Fibroblast of skin of right biceps (primary cell): Measurements from ENCODE around the gene DDX31.
"Not testable (repeated sequence)": the region's sequence is repeated elsewhere in the genome, so short reads cannot be mapped to it uniquely, and the experiment has no call there.

Experiments used
- DNase-seq: peaks from one replicate; pipeline ENCODE4 v3.0.0-alpha.2; 2013

The DDX31 gene

DNA sequence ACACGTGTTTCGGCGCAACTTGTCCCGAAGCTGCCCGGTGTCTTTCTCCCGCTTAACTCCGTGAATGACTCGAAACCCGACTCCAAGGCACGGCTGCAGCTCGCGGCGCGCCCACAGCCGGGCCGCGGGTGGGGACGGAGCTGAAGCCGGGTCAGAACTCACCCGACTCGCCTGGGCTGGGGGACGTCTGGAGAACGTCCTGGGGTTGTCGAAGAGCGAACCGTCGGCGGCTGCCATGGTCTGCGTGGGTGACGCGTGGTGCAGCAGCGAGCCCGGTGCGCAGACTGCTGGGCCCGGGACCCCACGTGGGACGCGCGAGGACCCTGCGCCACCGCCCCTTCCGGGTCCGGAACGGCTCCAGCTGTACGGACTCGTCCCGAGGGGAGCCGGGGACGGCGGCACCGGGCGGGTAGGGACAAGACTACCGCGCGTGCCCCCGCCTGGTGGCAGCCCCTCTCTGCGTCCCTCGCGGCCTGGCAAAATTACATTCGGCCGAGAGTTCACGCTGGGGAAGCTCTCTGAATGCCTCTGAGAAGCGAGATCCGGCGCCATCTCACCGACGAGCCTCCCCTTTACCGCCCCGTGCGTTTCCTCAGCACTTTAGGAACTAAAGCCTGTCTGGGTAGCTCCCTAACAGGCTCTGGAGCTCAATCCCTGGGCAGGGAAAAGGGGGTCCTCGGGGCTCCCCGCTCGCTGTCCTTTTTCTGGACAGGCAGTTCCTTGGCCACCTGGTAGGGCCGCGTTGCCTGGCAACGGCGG, at the start of gene DDX31:
TSS of gene DDX31 (minus strand) at position 286 of the 759 bp plus-strand sequence. CDS start at position 237, 49 bp downstream.
- peak; percentile 82 for DNase-seq

DNA sequence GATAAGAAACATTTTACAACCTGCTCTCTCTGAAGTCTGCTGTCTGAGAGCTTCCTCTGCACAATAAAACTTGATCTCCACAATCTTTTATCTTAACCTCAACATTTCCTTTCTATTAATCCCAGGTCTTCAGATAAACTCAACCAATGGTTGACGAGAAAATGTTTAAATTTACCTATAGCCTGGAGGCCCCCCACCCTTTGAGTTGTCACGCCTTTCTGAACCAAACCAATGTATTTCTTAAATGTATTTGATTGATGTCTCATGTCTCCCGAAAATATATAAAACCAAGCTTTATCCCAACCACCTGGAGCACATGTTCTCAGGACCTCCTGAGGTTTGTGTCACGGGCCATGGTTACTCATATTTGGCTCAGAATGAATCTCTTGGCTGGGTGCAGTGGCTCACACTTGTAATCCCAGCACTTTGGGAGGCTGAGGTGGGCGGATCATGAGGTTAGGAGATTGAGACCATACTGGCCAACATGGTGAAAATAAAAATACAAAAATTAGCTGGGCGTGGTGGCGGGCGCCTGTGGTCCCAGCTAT, 48.7 kb upstream of the DDX31 start:
- not testable (repeated sequence) for DNase-seq

DNA sequence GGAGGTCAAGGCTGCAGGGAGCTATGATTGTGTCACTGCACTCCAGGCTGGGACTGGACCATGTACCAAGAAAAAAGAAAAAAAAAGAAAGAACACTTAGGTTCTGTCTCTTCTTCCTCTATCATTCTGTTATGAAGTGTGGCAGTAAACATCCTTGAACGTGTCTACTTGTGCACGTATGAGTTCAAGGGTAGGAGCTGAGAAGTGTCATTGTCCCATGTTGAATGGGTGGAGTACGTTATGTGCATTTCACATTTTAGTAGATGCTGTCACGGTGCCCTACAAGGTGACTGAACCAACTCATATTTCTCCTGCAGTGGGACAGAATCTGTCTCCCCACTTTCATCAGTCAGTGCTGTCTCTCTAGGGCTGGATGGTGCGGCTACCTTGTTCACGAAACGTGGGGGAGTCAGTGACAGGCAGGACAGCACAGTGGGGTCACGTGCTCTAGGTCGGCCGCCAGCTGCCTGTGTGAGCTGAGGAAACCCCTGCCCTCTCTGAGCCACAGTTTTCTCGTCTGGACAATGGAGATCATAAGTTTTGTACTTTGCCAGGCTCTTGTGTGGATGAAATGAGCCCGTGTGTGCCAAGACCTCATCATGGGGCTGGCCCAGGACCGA, 47.7 kb upstream of the DDX31 start:
- DNase-seq: no peak

- DNase-seq: no peak
These were observed 46.2 kb upstream of the DDX31 start for GRCh38 chr9:132716007-132716406.

DNA sequence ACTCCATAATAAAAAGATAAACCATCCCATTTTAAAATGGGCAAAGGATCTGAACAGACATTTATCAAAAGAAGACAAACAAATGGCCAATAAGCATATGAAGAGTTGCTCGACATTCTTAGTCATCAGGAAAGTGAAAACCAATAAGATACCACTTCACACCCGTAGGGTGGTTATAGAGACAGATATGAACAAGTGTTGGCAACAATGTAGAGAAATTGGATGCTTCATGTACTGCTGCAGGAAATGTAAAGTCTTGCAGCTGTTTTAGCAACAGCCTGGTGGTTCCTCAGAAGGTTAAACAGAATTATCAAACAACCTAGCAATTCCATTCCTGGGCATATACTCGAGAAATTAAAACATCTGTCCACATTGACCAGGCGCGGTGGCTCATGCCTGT, 43.0 kb upstream of the DDX31 start:
- DNase-seq: no peak

DNA sequence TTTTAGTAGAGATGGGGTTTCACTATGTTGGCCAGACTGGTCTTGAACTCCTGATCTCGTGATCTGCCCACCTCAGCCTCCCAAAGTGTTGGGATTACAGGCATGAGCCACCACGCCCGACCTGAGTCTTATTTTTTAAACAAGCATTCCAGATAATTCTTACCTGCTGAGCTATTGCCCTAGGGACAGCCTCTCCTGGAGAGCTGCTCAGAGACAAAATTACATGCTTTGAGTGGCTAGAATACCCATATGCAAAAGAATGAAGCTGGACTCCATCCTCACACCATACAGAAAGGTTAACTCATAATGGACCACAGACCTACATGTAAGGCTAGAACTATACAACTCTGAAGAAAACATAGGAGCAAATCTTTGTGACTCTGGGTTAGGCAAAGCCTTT, 42.1 kb upstream of the DDX31 start:
- no peak for DNase-seq

GRCh38 chr9:132711152-132711551, 41.4 kb upstream of the DDX31 start:
- not testable (repeated sequence) for DNase-seq

- no peak for DNase-seq
These were observed 40.5 kb upstream of the DDX31 start for GRCh38 chr9:132710333-132710732.

DNA sequence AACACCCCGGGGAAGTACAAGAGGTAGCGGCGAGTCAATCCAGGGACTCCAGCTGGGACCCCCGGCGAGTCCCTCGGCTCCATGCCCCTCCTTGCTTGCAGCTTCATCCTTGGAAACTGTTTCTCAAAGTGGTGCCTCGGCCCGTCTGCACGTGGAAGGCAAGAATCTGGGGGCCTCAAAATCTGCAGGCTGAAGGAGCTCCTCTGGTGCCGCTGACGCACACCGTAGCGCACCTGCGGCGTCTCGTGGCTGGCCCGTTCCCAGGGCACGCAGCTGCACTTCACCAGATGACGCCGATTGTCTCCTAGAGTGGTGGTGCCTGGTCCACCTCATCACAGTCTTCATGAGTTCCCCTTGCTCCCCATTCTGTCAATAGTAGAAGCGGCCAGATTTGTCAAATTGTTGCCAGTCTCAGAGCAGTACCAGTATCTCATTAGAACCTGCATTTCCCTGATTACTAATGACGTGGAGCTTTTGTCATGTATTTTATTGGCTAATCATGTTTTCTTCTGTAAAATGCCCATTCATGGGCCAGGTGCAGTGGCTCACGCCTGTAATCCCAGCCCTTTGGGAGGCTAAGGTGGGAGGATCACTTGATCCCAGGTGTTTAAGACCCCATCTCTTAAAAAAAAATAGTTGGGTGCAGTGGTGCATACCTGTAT, 39.1 kb upstream of the DDX31 start:
- DNase-seq: no peak

GRCh38 chr9:132708239-132708638, 38.5 kb upstream of the DDX31 start:
- no peak for DNase-seq

- DNase-seq: no peak
These were observed 33.6 kb upstream of the DDX31 start for GRCh38 chr9:132703336-132703735.

DNA sequence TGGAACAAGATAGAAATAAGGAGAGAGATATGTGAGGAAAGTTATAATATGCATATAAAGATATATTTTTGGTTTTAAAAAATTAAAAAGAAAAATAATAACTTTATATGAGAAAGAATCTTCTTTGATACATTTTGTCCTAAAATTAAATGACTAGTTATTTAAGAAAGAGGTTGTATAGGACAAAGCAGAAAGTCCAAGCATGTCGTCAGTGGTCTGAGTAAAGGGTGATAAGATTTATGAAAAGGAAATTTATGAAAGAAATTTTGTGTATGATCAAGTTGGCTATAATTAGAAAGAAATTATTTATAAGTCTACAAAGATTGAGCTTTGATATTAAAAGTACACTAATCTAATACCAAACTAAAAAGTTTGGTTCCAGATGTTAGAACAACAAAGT, 32.5 kb upstream of the DDX31 start:
- DNase-seq: no peak

DNA sequence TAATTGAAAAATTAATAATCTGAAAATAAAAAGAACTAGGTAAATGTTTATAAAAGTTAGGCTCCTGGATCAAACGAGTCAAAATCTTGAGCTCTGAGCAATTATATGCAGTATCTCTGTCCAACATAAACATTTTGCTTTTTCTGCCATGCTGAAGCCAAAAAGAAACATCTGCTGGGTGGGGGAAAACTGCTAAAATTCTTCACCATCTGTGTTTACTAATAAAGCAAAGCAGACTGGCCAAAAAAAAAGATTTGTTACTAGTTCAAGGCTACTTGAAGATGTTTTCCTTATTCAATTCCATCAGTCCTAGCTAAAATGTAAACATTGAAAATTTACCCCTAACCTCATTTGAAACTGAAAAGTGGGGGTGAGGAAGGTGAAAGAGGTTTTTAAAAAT, 30.2 kb upstream of the DDX31 start:
- no peak for DNase-seq

DNA sequence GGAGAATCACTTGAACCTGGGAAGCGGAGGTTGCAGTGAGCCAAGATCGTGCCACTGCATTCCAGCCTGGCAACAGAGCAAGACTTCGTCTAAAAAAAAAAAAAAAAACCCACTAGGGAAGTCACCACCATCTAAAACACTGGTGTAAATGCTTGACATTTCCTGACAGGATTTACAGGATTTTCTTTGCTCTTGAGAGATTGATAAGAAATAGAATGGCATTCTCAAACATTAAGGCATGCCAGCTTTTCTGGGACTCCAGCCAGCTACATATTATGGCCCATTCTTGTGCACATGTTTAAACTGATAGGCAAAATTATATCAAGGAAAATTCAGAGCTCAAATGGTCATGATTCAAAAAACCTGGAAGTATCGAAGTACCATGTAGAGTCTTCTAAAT, 29.2 kb upstream of the DDX31 start:
- no peak for DNase-seq

- DNase-seq: no peak
These were observed 27.4 kb upstream of the DDX31 start for GRCh38 chr9:132697230-132697629.

DNA sequence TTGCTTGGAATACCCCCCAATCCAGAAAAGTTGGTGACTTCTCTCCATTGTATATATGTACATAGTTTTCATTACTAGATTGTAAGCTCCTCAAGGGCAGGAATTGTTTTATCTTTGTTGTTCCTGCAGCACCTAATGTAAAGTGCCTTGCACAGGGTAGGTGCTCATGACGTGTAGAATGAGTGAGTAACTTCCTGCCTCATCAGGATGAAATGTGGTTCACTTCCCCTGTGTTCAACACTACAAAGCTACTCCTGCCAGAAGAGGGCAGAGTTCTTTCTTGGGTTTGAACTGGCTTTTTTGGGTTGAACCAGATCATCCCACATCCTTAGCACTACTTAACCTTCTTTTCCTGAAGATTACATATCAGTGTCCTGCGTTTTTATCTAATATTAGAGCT, 24.4 kb upstream of the DDX31 start:
- no peak for DNase-seq

- peak; percentile 22 for DNase-seq
These were observed 20.9 kb upstream of the DDX31 start for GRCh38 chr9:132690696-132691095.

DNA sequence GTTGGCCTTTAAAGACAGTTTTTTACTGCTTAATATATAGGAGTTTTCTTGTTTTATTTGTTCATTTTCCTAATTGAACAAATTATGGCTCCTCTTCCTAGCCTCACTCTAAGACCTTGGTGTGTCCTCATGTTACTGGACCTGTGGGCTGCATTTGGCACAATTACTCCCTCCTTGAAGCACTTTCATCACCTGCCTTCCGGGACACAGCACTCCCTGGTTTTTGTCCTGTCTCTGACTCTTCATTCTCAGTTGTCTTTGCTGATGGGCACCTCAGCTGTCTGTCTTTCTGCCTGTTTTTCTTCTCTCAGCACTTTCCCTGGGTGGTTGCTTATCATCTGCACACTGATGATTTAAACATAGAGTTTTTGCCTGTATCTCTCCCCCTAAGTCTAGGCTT, 14.1 kb upstream of the DDX31 start:
- DNase-seq: no peak

DNA sequence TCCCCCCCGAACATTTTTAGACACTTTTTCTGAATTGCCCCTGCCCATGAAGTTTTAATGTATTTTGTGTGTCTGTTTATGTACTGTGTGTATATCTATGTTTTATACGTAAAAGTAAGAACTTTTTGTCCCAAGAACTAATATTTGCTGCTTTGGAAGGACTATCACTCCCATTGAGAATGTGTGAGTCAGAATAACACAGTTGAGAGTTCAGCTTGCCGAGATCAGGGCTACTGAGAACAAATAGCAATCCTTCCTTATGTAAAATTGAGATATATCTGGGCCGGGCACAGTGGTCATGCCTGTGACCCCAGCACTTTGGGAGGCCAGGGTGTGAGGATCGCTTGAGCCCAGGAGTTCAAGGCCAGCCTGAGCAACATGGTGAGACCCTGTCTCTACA, 11.8 kb upstream of the DDX31 start:
- no peak for DNase-seq

DNA sequence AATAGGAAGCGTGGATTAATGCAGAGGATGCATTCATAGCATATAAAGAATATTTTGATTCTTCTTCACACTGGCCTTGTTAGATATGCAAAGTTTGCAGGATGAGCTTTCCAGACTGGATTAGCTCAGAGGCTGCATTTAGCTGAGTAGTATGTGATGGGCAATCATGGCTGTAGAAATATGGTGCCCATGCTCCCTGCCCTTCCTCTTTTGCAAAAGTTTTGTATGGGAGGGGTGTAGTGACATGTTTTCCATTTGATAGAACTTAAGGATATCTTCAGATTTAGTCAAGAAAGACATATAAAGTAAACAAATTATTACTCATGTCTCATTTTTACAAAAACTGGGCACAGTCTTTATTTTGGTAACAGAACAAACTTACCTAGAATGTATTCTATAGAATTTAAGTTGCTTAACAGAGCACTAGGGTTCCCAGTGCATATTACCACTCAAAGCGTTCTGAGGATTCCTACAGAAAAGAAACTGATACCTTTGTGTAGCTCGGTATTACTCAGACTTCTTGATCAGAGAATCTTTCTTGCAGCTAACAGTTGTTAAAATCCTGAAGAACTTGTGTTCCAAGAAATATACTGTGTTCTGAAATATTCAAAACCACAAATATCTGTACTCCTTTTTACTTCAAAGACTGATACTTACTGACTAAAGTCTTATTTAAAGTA, 10.3 kb upstream of the DDX31 start:
- no peak for DNase-seq

- DNase-seq: no peak
These were observed 8.2 kb upstream of the DDX31 start for GRCh38 chr9:132677976-132678375.

GRCh38 chr9:132674485-132674884, 4.7 kb upstream of the DDX31 start:
- no peak for DNase-seq

GRCh38 chr9:132673355-132673754, 3.6 kb upstream of the DDX31 start:
- peak; percentile 81 for DNase-seq

DNA sequence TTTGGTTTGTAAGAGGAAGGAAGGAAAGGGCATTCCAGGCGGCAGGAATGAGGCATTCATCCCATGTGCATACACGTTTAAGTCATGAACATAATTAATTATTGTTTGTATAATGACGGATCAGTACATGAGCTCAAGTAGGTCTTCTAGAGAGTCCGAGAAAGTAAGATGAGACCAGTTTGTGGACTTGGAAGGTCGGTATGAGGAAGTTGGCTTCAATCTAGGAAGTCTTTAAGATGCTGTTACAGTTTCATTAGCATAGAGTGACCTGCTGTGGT, 2.6 kb upstream of the DDX31 start:
- DNase-seq: peak; percentile 37
